Mesenchymal stem cell (in vitro differentiated cells and primary cell): ENCODE measurements around the gene DIP2C.

Source experiments
- DNase-seq: peaks from one replicate; pipeline ENCODE4 v3.0.0-alpha.2; 2013
- H2AFZ ChIP-seq: one replicate; pipeline ENCODE4 v1.6.1; 2013; ENCODE audit warnings: low read depth, mild to moderate bottlenecking, control low read depth, inconsistent platforms, low read length, moderate library complexity
- H2AK5ac ChIP-seq: 2 replicates; pipeline ENCODE4 v1.6.1; 2013; ENCODE audit warnings: low read length, moderate library complexity, mild to moderate bottlenecking, inconsistent platforms; ENCODE audit not compliant: severe bottlenecking
- H2BK120ac ChIP-seq: one replicate; pipeline ENCODE4 v1.6.1; 2013; ENCODE audit warnings: low read depth, mild to moderate bottlenecking, inconsistent platforms, low read length, moderate library complexity
- H2BK12ac ChIP-seq, 2 experiments: one replicate each; pipeline ENCODE4 v1.6.1; 2013; ENCODE audit warnings: inconsistent platforms in 2 of 2, low read length in 2 of 2, mild to moderate bottlenecking in 2 of 2, moderate library complexity in 2 of 2, control low read depth in 1 of 2
- H2BK15ac ChIP-seq: one replicate; pipeline ENCODE4 v1.6.1; 2013; ENCODE audit warnings: mild to moderate bottlenecking, low read depth, inconsistent platforms; ENCODE audit not compliant: poor library complexity, severe bottlenecking
- H2BK5ac ChIP-seq: 2 replicates; pipeline ENCODE4 v1.6.1; 2013; ENCODE audit warnings: low read depth, mild to moderate bottlenecking, low read length, control low read depth, inconsistent platforms; ENCODE audit not compliant: poor library complexity, severe bottlenecking
- H3K14ac ChIP-seq, 2 experiments: one replicate each; pipeline ENCODE4 v1.6.1; 2013; ENCODE audit warnings: inconsistent platforms in 2 of 2, low read length in 2 of 2, control low read depth in 1 of 2, mild to moderate bottlenecking in 1 of 2, moderate library complexity in 1 of 2
- H3K18ac ChIP-seq, 2 experiments: one replicate each; pipeline ENCODE4 v1.6.1; 2013; ENCODE audit warnings: inconsistent platforms in 2 of 2, low read length in 2 of 2, control low read depth in 1 of 2, low read depth in 1 of 2, mild to moderate bottlenecking in 1 of 2
- H3K23ac ChIP-seq, 2 experiments: one replicate each; pipeline ENCODE4 v1.6.1; 2013; ENCODE audit warnings: inconsistent platforms in 2 of 2, low read length in 2 of 2, mild to moderate bottlenecking in 2 of 2, moderate library complexity in 2 of 2, control low read depth in 1 of 2
- H3K27ac ChIP-seq: 2 replicates; pipeline ENCODE4 v1.5.1; 2013; ENCODE audit warnings: mild to moderate bottlenecking, moderate library complexity, low read length, control low read depth, inconsistent platforms; ENCODE audit not compliant: poor library complexity, severe bottlenecking
- H3K27me3 ChIP-seq, 2 experiments: 2 replicates each; pipeline versions ENCODE4 v1.6.1 to v1.7.0; 2013; ENCODE audit warnings: low read length in 2 of 2, mild to moderate bottlenecking in 2 of 2, moderate library complexity in 2 of 2, control low read depth in 1 of 2, inconsistent platforms in 1 of 2; ENCODE audit not compliant: control insufficient read depth in 1 of 2, insufficient read depth in 1 of 2
- H3K36me3 ChIP-seq, 2 experiments: 2 replicates each; pipeline versions ENCODE4 v1.6.1 to v1.7.0; 2013; ENCODE audit warnings: low read length in 2 of 2, control low read depth in 1 of 2, inconsistent platforms in 1 of 2, low read depth in 1 of 2, mild to moderate bottlenecking in 1 of 2; ENCODE audit not compliant: insufficient read depth in 2 of 2, control insufficient read depth in 1 of 2
- H3K4ac ChIP-seq, 2 experiments: one replicate each; pipeline ENCODE4 v1.6.1; 2013; ENCODE audit warnings: inconsistent platforms in 2 of 2, low read length in 2 of 2, mild to moderate bottlenecking in 2 of 2, moderate library complexity in 2 of 2, control low read depth in 1 of 2, low read depth in 1 of 2
- H3K4me1 ChIP-seq: 2 replicates; pipeline ENCODE4 v1.6.1; 2013; ENCODE audit warnings: low read depth, low read length, control low read depth; ENCODE audit not compliant: control insufficient read depth, insufficient read depth
- H3K4me2 ChIP-seq: 2 replicates; pipeline ENCODE4 v1.6.1; 2013; ENCODE audit warnings: low read length, mild to moderate bottlenecking, inconsistent platforms; ENCODE audit not compliant: poor library complexity, severe bottlenecking
- H3K4me3 ChIP-seq, 2 experiments: 2 replicates each; pipeline versions ENCODE4 v1.5.1 to v1.7.0; 2013; ENCODE audit warnings: low read length in 2 of 2, mild to moderate bottlenecking in 2 of 2, control low read depth in 1 of 2, low read depth in 1 of 2; ENCODE audit not compliant: insufficient read depth in 1 of 2
- H3K79me1 ChIP-seq: replicated peaks from 2 replicates; pipeline ENCODE4 v1.6.1; 2013; ENCODE audit warnings: mild to moderate bottlenecking, control low read depth, low read length, inconsistent platforms; ENCODE audit not compliant: poor library complexity, severe bottlenecking
- H3K9ac ChIP-seq: 2 replicates; pipeline ENCODE4 v1.7.0; 2013; ENCODE audit warnings: mild to moderate bottlenecking, low read length, moderate library complexity
- H3K9me3 ChIP-seq: 2 replicates; pipeline ENCODE4 v1.7.0; 2013; ENCODE audit warnings: mild to moderate bottlenecking, low read length; ENCODE audit not compliant: control insufficient read depth
- H4K8ac ChIP-seq: one replicate; pipeline ENCODE4 v1.6.1; 2013; ENCODE audit warnings: inconsistent platforms, mild to moderate bottlenecking, low read length, moderate library complexity
- H4K91ac ChIP-seq: one replicate; pipeline ENCODE4 v1.6.1; 2013; ENCODE audit warnings: mild to moderate bottlenecking, low read length, inconsistent platforms
- WGBS: methylation state at CpG from one replicate; pipeline ENCODE4 v1.1.7; 2013; ENCODE audit warnings: mixed read lengths; 5-methylcytosine and 5-hydroxymethylcytosine counted together

Gene DIP2C

GRCh38 chr10:663831-664251 is 25.6 kb downstream of the DIP2C start:
- Histone ChIP-seq H3K4me2 (no peak overlapping the region), H3K36me3 (peaks cover 0 to 6% of the 10 kb centered on the region in 2 experiments), H2BK15ac (no peak overlapping the region), H3K79me1 (peaks cover 31% of the 10 kb centered on the region), H2BK120ac (no peak overlapping the region), H3K23ac (peak overlapping the region in 1 of 2 experiments; percentile 65), H3K9ac (no peak overlapping the region), H3K4me1 (peaks cover 25% of the 10 kb centered on the region), H3K27me3 (no peaks in the 10 kb centered on the region), H3K18ac (no peak overlapping the region), H3K14ac (no peak overlapping the region), H4K91ac (no peak overlapping the region), H2AK5ac (no peak overlapping the region), H2BK5ac (no peak overlapping the region), H3K4ac (no peak overlapping the region), H3K27ac (no peak overlapping the region), H2AFZ (no peak overlapping the region), H3K4me3 (no peak overlapping the region), H4K8ac (no peak overlapping the region), H3K9me3 (no peaks in the 10 kb centered on the region), H2BK12ac (no peak overlapping the region)
- 77% methylated on average over 13 of the region's 13 CpGs for WGBS
- DNase-seq = no peak

GRCh38 chr10:663466-663751 is 26.1 kb downstream of the DIP2C start:
- no peak for DNase-seq
- Histone ChIP-seq H3K9ac (no peak overlapping the region), H3K4me2 (no peak overlapping the region), H3K4ac (no peak overlapping the region), H2AFZ (no peak overlapping the region), H2BK12ac (no peak overlapping the region), H3K23ac (no peak overlapping the region), H3K36me3 (peaks cover 0 to 6% of the 10 kb centered on the region in 2 experiments), H3K4me1 (peaks cover 27% of the 10 kb centered on the region), H2BK120ac (no peak overlapping the region), H2BK15ac (no peak overlapping the region), H2AK5ac (no peak overlapping the region), H3K27ac (no peak overlapping the region), H3K4me3 (no peak overlapping the region), H3K18ac (no peak overlapping the region), H3K27me3 (no peaks in the 10 kb centered on the region), H3K79me1 (peaks cover 31% of the 10 kb centered on the region), H4K8ac (no peak overlapping the region), H3K9me3 (no peaks in the 10 kb centered on the region), H3K14ac (no peak overlapping the region), H4K91ac (no peak overlapping the region), H2BK5ac (no peak overlapping the region)
- 98% methylated on average over 9 of the region's 9 CpGs for WGBS

- DNase-seq = no peak
- Histone ChIP-seq H3K27ac (no peak overlapping the region), H2BK5ac (no peak overlapping the region), H3K9me3 (no peaks in the 10 kb centered on the region), H3K14ac (no peak overlapping the region), H2AFZ (no peak overlapping the region), H3K27me3 (no peaks in the 10 kb centered on the region), H3K4me2 (no peak overlapping the region), H3K4me1 (peaks cover 31% of the 10 kb centered on the region), H2BK12ac (no peak overlapping the region), H3K4ac (no peak overlapping the region), H4K8ac (no peak overlapping the region), H3K36me3 (peaks cover 0 to 6% of the 10 kb centered on the region in 2 experiments), H3K18ac (peak overlapping the region in 1 of 2 experiments; percentile 78), H3K9ac (no peak overlapping the region), H4K91ac (no peak overlapping the region), H3K4me3 (no peak overlapping the region), H2BK15ac (no peak overlapping the region), H2BK120ac (no peak overlapping the region), H3K79me1 (peaks cover 31% of the 10 kb centered on the region), H3K23ac (no peak overlapping the region), H2AK5ac (no peak overlapping the region)
- 83% methylated on average over 11 of the region's 11 CpGs for WGBS
Measured at GRCh38 chr10:662686-663465, 26.6 kb downstream of the DIP2C start.

GRCh38 chr10:662223-662605 is 27.3 kb downstream of the DIP2C start:
- Histone ChIP-seq H2BK15ac (no peak overlapping the region), H2AFZ (no peak overlapping the region), H2BK12ac (peak overlapping the region in 1 of 2 experiments; percentile 33), H3K36me3 (peaks cover 0 to 6% of the 10 kb centered on the region in 2 experiments), H3K18ac (no peak overlapping the region), H3K4me1 (peaks cover 31% of the 10 kb centered on the region), H2AK5ac (no peak overlapping the region), H2BK120ac (no peak overlapping the region), H3K27ac (no peak overlapping the region), H3K9me3 (no peaks in the 10 kb centered on the region), H3K14ac (no peak overlapping the region), H3K9ac (no peak overlapping the region), H3K4me2 (no peak overlapping the region), H3K27me3 (no peaks in the 10 kb centered on the region), H3K79me1 (peaks cover 30% of the 10 kb centered on the region), H4K91ac (no peak overlapping the region), H3K4ac (no peak overlapping the region), H4K8ac (peak overlapping the region; percentile 10), H3K4me3 (peak overlapping the region in 1 of 2 experiments; percentile 7), H3K23ac (peak overlapping the region in 1 of 2 experiments; percentile 65), H2BK5ac (no peak overlapping the region)
- WGBS = 97% methylated on average over 6 of the region's 9 CpGs
- DNase-seq = no peak
